Fibroblast of skin of scalp (primary cell): ENCODE measurements around the gene SLC6A2. TPM values are rescaled to one million over a fixed set of nuclear protein-coding genes. Genes with fewer than 3 reads are reported as not detected.
"Not testable (repeated sequence)": the region's sequence is repeated elsewhere in the genome, so short reads cannot be mapped to it uniquely, and the experiment has no call there.

Experiments
- DNase-seq: peaks from one replicate; pipeline ENCODE4 v3.0.0-alpha.2; 2013
- polyA plus RNA-seq, 2 experiments: library from polyadenylated mRNA; unstranded; fragments of 120-200 nt; gene quantifications; one replicate each; pipeline ENCODE4 v1.2.1, GENCODE V29; 2013; ENCODE audit not compliant: insufficient read length in 2 of 2

Gene SLC6A2
- not detected for polyA plus RNA-seq (2013, experiment 1 of 2; ENCODE audit: insufficient read length)
- polyA plus RNA-seq (2013, experiment 2 of 2; ENCODE audit: insufficient read length): 0.12 TPM

GRCh38 chr16:55655897-55656681 lies at the start of gene SLC6A2:
SLC6A2 (plus strand) TSS chr16:55655988; CDS start chr16:55656695, 707 bp downstream.
- no peak for DNase-seq

DNA sequence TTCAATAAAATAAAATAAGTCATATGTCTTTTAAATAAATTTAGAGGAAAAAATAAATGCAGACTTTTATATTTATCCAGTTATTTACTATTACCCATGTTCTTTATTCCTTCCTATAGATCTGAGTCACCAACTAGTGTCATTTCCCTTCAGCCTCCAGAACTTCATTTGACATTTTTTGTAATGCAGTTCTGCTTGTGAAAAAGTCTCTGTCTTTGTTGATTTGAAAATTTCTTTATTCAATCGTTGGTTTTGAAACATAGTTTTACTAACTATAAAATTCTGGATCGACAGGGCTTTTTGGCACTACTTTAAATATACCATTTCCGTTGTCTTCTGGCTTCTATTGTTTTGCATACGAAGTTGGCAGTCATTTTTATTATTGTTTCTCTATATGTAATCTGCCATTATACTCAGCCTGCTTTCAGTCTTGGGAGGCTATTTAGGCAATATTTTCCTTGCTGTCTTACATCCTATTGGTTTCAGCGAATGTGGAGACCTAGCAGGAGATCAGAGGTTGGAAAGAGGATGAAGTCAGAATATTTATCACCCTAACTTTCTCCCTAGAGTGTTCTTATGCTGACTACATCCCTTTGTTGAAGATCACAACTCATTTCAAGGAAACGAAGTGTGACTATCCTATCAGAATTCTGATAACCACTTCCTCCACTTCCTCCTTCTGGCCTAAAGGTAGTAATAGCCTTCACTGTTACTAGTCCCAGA lies 42.0 kb upstream of the SLC6A2 start:
- no peak for DNase-seq

- no peak for DNase-seq
Measured at GRCh38 chr16:55615071-55615470, 40.7 kb upstream of the SLC6A2 start.

- not testable (repeated sequence) for DNase-seq
Measured at GRCh38 chr16:55615670-55616069, 40.1 kb upstream of the SLC6A2 start.

DNA sequence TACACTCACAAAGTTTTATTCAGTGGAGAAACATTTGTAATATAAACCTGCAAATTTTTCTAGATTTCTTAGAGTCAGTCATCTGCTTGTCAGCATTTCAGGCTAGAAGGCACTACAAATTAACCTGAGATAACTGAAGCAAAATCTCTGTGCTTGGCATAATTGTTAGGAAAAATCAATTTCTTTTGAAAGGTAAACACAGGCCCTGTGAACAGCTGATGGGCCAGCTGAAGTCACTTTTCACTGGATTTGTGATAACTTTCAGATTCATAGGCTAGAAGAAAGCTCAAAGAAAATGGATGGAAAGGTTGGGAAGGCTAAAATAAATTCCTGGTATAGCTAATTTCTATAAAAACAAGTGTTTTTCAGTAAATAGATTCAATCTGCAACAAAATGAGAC lies 34.0 kb upstream of the SLC6A2 start:
- DNase-seq: no peak

DNA sequence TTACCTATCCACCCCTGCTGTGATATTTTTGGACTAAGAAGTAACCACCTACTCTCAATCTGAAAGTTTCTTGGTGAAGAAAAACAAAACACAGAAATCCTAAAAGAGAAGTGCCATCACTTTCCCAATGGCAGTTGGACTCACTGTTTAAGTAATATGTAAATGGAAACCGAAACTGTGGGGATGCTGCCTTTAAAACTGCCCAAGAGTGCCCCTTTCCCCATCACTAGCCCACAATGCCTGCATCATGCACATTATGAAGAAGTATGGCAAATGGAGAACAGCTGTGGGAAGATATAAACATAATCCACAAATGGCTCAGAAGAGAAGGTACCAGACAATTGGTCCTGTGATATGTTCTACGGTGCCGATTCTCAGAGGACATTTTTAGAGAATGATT lies 33.5 kb upstream of the SLC6A2 start:
- no peak for DNase-seq

DNA sequence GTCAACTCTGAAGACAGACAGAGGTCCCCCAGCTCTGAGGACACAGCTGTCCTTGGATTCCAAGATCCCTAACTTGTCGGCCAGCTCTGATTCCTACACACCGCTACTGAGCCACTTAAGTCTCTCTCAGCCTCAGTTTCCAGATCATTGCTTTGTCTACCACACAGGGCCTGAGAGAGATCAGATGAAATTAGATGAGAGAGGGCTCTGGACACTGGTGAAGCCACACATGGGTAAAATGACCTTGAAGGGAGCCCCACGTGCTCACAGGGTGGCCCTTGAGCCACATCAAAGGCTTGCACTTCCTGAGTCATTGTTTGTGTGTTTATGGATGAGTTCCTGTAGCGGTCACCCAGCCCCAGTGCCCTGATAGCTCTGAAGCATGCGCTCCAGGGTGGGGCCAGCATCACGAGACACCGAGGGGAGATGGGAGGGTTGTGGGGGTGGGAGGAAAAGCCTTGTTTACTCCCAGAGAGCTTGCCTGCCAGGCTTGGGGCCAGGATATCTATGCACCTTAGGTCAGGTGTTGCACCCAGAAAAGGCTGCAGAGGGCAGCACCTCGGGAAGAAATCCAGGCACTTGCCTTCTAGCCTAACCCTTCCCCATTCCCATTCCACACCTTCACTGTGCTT lies 32.7 kb upstream of the SLC6A2 start:
- no peak for DNase-seq

DNA sequence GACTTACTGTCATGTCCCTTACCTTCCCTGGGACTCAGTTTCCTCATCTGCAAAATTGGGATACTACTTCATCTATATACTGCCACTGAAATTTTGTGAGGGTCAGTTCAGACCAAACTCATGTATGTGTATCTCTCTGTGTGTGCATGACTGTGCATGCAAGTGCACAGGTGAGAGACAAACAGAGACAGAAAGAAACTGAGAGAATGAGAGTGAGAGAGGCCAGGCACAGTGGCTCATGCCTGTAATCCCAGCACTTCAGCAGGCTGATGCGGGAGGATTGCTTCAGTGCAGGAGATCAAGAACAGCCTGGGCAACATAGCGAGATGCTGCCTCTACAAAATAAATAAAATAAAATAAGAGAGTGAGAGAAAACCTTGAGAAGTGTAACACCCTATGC lies 32.1 kb upstream of the SLC6A2 start:
- no peak for DNase-seq

DNA sequence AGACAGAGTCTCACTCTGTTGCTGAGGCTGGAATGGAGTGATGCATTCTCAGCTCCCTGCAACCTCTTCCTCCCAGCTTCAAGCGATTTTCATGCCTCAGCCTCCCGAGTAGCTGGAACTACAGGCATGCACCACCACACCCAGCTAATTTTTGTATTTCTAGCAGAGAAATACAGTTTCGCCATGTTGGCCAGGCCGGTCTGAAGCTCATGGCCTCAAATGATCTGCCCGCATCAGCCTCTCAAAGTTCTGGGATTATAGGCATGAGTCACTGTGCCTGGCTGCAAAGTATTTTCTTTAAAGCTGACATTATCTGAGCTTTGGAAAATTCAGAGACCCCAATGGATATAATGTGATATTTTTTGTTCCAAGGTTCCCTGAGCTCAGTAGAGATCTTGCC lies 31.1 kb upstream of the SLC6A2 start:
- DNase-seq: no peak

GRCh38 chr16:55625843-55626242 lies 29.9 kb upstream of the SLC6A2 start:
- DNase-seq: no peak

DNA sequence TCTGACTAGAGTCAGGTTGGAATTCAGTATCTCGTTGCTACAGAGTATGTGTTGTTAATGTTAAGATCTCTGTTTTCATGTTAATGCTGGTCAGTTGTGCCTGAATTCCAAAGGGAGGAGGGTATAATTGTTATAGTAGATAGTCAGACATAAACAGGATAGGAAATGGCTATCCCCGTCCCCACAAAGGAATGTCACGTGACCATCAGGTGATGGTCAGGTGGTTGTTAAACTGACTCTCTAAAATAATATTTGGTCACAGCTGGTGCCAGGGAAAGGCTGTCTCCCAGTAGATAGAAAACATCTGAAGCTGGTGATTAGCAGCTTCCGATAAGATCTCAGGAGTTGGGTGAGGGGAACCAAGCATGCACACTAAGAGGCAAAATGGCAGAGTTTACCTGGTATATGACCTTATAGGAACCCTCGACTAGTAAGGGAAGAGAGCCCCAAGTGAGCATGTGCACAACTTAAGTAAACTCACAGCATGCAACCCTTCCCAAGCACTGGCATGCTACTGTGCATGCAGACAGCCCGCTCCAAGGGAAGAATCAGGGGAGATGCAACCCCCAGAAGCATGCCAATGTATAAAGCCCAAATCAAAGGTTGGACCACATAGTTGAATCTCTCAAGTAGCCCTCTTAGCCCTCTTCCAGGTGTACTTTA lies 27.4 kb upstream of the SLC6A2 start:
- DNase-seq: no peak

GRCh38 chr16:55630774-55631173 lies 25.0 kb upstream of the SLC6A2 start:
- no peak for DNase-seq

DNA sequence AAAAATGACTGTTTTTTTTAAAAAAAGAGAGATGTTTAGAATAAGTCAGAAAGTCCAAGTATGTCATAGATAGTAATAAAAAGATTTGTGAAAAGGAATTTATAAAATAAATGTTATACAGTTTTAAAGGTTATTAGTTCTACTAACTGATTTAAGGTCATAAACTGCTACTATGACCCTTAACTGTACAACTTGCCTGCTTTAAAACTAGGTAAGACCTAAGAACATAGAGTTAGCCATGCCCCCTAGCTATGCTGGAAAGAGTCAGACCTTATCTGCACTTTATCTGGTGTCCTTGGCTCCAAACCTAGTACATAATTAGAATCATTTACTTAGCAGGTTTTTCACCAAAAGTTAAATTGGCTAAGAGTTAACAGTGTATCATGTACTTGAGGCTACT lies 23.5 kb upstream of the SLC6A2 start:
- DNase-seq: no peak

DNA sequence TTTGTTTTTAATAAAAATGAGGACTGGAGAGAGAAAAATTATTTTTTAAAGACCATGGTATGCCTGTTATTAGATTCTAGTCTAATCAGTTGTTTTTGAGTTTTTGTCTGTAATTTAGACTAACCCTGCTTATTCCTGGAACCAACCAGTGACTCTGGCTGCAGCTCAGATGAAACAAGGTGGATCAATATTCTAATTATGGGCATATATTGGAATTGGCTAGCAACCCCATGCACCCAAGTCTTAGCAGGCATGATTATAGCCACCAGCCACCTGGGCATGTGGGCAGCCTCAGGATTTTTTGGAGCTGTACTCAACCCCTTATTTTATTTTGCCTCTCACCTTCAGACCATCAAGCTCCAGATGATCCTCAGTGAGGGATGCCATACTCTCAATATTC lies 21.6 kb upstream of the SLC6A2 start:
- DNase-seq: no peak

DNA sequence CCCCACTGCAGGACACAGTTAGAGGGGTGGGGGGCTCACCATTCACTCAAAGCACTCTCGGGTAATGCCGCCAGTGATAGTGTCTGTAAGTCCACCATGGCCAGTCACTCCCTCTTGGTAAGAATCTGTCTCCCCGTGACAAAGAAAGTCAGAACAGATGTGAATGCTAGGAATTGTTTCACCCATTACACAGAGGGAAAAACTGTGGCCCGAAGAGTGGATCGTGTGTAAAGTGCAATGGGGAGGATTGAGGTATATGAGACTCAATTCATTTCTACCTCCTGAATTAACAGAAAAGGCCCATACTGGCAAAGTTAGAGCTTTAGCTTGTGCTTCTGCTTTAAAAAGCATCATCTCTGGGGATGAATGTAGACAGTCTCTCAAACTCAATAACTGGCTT lies 17.5 kb upstream of the SLC6A2 start:
- no peak for DNase-seq

DNA sequence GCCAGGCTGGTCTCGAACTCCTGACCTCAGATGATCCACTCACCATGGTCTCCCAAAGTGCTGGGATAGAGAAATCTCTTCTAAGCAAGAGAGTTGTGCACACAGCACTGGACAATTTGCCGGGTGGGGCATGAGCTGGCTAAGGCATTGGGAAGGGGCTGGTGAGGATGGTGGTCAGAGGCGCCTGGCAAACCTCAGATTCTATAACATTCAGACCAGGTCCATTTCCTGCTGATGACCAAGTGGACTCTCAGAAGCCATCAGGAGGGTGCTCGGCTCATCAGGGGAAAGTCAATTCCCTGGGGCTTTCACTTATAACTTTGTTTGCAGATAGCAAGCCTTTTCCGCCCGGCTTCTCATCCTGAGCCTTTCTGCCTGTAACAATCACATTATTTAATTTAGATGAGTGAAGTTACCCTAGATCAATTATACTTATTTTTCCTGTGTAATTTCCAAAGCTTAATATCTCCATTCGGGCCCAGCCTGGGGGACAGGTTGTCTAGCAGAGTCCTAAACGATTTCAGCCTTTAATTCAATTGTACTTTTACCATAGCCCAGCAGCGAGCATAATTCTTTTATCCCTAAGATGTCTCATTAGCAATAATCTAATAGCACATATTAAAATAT lies 15.0 kb upstream of the SLC6A2 start:
- no peak for DNase-seq

DNA sequence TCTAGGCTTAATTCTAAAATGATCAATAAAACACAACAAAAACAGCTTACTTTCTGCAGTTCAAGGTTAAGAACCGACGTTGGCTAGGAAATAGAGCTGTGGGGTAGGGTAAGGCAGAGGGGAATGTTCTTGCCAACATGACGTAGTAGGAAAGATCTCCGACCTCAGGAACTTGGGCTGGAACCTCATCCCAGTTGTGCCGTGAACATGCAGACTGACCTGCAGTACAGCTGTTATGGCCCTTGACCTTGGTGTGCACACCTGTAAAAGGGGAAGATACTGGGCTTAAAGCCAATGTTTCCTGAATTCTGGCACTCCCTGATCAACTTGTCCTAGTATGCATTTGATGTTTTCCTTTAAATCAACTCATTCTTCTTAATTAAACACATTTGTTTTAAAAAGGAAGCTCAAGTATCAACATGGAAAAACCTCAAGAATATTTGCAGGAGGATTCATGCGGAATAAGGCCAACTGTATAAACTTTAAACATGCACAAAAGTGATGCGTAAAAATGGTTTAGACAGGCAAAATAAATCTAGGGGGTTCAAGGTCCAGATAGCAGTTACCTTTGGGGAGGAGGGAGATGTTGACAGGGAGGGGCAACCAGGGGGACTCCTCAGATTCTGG lies 14.2 kb upstream of the SLC6A2 start:
- DNase-seq: no peak

GRCh38 chr16:55642611-55643010 lies 13.2 kb upstream of the SLC6A2 start:
- DNase-seq: no peak

DNA sequence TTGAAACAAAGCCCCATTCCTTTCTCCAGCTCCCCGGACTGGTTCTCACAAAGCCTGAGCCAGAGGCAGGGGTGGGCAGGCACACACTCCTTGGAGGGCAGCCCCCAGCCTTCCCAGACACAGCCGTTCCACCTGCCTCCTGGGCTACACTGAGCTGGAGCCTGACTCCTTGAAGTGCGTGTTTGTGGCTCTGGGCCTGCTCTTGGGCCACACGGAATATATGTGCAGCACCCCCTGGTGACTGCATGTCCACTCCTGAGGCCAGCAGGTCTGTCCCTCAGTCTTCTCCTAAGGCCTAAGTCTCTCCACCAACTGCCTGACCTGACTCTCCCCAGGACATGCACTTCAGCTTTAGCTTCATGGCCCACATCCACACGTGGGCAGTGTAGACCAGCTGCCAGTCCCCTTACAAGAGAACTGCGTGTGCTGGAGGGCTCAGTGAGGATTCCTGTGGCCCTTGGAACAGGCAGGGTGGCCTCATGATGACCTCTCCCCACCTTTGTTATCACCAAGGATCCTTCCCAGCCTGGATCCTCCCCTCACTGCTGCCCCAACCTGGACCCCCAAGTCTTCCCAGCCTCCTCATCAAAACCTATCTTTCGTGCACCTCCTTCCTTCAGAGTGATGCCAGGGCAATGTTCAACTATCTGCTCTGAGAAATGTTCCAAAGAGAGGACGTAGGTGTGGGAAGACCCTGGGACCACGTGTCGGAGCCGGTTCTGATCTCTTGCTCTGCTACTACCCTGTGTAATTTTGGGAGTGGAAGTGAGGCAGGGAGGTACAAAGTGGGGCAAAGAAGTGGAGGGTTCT lies 12.4 kb upstream of the SLC6A2 start:
- DNase-seq: no peak

GRCh38 chr16:55645986-55646385 lies 9.8 kb upstream of the SLC6A2 start:
- no peak for DNase-seq

- DNase-seq: no peak
Measured at GRCh38 chr16:55647343-55647742, 8.4 kb upstream of the SLC6A2 start.
